Small intestine (tissue), 7 donors: Measurements from ENCODE around the gene PLEKHG4B. TPM values are rescaled to one million over a fixed set of nuclear protein-coding genes. Genes with fewer than 3 reads are reported as not detected.
"Not testable (repeated sequence)": the region's sequence is repeated elsewhere in the genome, so short reads cannot be mapped to it uniquely, and the experiment has no call there.

Source experiments
- DNase-seq, 2 donors: peaks; one replicate each; pipeline versions ENCODE4 v3.0.0 to v3.0.0-alpha.2; 2013
- FAIRE-seq: peaks from 2 replicates; lab custom pipeline; 2012; peaks lifted over from hg19 to GRCh38; lab: Jason Lieb, UNC
- H3K27ac ChIP-seq, 3 donors: one replicate each; pipeline ENCODE4 v1.5.1; 2013; ENCODE audit warnings: low read length in 2 of 3, mild to moderate bottlenecking in 2 of 3, control low read depth in 1 of 3, inconsistent platforms in 1 of 3, low read depth in 1 of 3, moderate library complexity in 1 of 3
- H3K27me3 ChIP-seq, 3 donors: one replicate each; pipeline ENCODE4 v1.6.1; 2013; ENCODE audit warnings: low read length in 3 of 3, inconsistent platforms in 1 of 3; ENCODE audit not compliant: control insufficient read depth in 3 of 3, insufficient read depth in 3 of 3
- H3K36me3 ChIP-seq, 3 donors: one replicate each; pipeline ENCODE4 v1.6.1; 2013; ENCODE audit warnings: low read length in 3 of 3, inconsistent platforms in 1 of 3, low read depth in 1 of 3, mild to moderate bottlenecking in 1 of 3, moderate library complexity in 1 of 3; ENCODE audit not compliant: control insufficient read depth in 3 of 3, insufficient read depth in 2 of 3
- H3K4me1 ChIP-seq, 3 donors: one replicate each; pipeline ENCODE4 v1.6.1; 2013; ENCODE audit warnings: low read length in 2 of 3, inconsistent platforms in 1 of 3, low read depth in 1 of 3, mild to moderate bottlenecking in 1 of 3, moderate library complexity in 1 of 3; ENCODE audit not compliant: control insufficient read depth in 3 of 3, insufficient read depth in 2 of 3
- H3K4me3 ChIP-seq, 3 donors: one replicate each; pipeline ENCODE4 v1.5.1; 2013; ENCODE audit warnings: low read length in 3 of 3, control low read depth in 1 of 3, inconsistent platforms in 1 of 3, low read depth in 1 of 3, mild to moderate bottlenecking in 1 of 3, moderate library complexity in 1 of 3
- H3K9me3 ChIP-seq, 2 donors: one replicate each; pipeline ENCODE4 v1.6.1; 2013; ENCODE audit warnings: low read depth in 1 of 2, low read length in 1 of 2; ENCODE audit not compliant: control insufficient read depth in 2 of 2, insufficient read depth in 1 of 2
- WGBS, 3 donors: extraction: QIAGEN DNeasy Blood & Tissue Kit; methylation state at CpG; one replicate each; pipeline ENCODE4 v1.1.7; 2013; 5-methylcytosine and 5-hydroxymethylcytosine counted together
- polyA plus RNA-seq, 4 donors: library from polyadenylated mRNA; stranded (reverse) in 3 of 4; unstranded in 1 of 4; fragments of 200-250 nt in 3 of 4; fragments of 120-200 nt in 1 of 4; gene quantifications; one replicate each; pipeline versions ENCODE4 v1.2.1 to v1.2.3, GENCODE V29; 2013
- donor health status: healthy with polysubstance abuse.
- donor health status: control.
- donor health status: control.
- donor health status: Bipolar disorder and iron deficiency.
- donor health status: healthy.

The PLEKHG4B gene
- polyA plus RNA-seq, 4 donors = 0.01 to 0.44 TPM; not detected in 2

DNA sequence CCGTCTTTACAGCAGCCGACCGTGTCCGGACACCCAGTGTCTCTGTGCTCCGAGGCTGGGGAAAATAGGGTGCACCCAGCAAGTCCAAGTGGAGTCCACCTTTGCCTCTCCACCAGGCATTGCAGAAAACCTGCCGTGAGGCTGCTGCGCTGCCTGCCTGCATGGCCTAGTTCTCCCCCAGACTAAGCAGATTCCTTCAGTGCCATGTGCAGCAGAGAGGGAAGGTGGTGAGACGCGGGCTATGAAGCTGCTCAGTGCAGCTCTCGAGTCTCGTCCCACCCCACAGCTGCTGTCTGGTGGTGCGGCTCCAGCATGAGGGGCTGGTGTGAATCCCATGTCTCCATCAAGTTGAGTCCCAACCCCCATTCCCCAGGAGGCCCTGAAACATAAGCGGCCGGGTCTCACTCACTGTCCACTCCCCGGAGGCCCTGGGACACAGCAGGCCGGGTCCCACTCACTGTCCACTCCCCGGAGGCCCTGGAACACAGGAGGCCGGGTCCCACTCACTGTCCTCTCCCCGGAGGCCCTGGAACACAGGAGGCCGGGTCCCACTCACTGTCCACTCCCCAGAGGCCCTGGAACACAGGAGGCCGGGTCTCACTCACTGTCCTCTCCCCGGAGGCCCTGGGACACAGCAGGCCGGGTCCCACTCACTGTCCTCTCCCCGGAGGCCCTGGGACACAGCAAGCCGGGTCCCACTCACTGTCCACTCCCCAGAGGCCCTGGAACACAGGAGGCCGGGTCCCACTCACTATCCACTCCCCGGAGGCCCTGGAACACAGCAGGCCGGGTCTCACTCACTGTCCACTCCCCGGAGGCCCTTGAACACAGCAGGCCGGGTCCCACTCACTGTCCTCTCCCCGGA lies 19.4 kb upstream of the PLEKHG4B start:
- not testable (repeated sequence) for H3K27ac ChIP-seq, H3K4me3 ChIP-seq, DNase-seq, H3K9me3 ChIP-seq, H3K4me1 ChIP-seq, FAIRE-seq, H3K36me3 ChIP-seq
- WGBS, 3 donors = 84 to 86% (median 85%) methylated on average over 29 to 31 of the region's 31 CpGs
- H3K27me3 ChIP-seq = peaks cover 0 to 10% (median 4%) of the 10 kb centered on the region in 3 donors

DNA sequence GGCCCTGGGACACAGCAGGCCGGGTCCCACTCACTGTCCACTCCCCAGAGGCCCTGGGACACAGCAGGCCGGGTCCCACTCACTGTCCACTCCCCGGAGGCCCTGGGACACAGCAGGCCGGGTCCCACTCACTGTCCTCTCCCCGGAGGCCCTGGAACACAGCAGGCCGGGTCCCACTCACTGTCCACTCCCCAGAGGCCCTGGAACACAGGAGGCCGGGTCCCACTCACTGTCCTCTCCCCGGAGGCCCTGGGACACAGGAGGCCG lies 18.9 kb upstream of the PLEKHG4B start:
- H3K27ac ChIP-seq, H3K36me3 ChIP-seq, DNase-seq, FAIRE-seq, H3K9me3 ChIP-seq, H3K4me3 ChIP-seq, H3K4me1 ChIP-seq: not testable (repeated sequence)
- H3K27me3 ChIP-seq = peaks cover 0 to 10% (median 4%) of the 10 kb centered on the region in 3 donors
- WGBS, 3 donors = 80 to 88% (median 84%) methylated on average over 5 to 8 of the region's 9 CpGs

GRCh38 chr5:73768-74502 lies 18.0 kb upstream of the PLEKHG4B start:
- no peak overlapping the region for H3K27ac ChIP-seq
- H3K27me3 ChIP-seq = peaks cover 0 to 10% (median 4%) of the 10 kb centered on the region in 3 donors
- no peak overlapping the region for H3K4me3 ChIP-seq
- 85 to 88% (median 86%) methylated on average over 16 of the region's 16 CpGs for WGBS, 3 donors
- H3K9me3 ChIP-seq = no peaks in the 10 kb centered on the region
- no peaks in the 10 kb centered on the region for H3K4me1 ChIP-seq
- H3K36me3 ChIP-seq = no peaks in the 10 kb centered on the region
- FAIRE-seq = no peak
- no peak for DNase-seq

DNA sequence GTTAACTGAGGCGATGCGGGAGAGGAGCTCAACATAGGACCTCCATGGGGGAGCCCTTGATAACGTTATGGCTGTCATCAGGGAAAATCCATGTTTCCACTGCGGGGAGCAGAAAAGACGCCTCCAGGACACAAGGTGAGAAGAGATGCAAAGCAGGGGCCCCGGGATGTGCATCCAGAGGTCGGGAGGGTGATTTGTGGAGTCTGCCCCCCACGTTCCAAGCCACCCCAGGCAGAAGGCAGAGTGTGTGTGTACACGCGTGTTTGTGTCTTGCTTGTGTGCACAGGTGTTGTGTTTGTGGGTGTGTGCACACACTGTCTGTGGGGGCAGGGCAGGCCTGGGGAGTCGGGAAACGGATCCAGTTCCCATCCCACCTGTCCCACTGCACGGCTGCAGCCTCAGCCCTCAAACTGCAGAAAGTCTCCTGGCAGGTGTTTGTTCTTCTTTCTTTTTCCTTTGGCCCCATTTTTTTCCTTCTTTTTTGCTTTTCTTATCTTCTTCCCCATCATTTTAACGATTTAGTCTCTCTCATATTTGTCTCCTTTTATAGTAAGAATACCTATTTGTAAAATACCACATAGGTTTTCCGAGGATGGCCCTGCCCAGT lies 17.4 kb upstream of the PLEKHG4B start:
- no peaks in the 10 kb centered on the region for H3K9me3 ChIP-seq
- no peaks in the 10 kb centered on the region for H3K4me1 ChIP-seq
- WGBS, 3 donors = 68 to 82% (median 73%) methylated on average over 15 of the region's 15 CpGs
- H3K27me3 ChIP-seq = peaks cover 0 to 10% (median 4%) of the 10 kb centered on the region in 3 donors
- FAIRE-seq (no peak), DNase-seq (no peak)
- no peak overlapping the region for H3K4me3 ChIP-seq
- no peaks in the 10 kb centered on the region for H3K36me3 ChIP-seq
- H3K27ac ChIP-seq = no peak overlapping the region

- no peak overlapping the region for H3K4me3 ChIP-seq
- no peaks in the 10 kb centered on the region for H3K36me3 ChIP-seq
- 43 to 55% (median 52%) methylated on average over 31 of the region's 31 CpGs for WGBS, 3 donors
- H3K27me3 ChIP-seq = peaks cover 3 to 10% (median 4%) of the 10 kb centered on the region in 3 donors
- H3K27ac ChIP-seq = no peak overlapping the region
- DNase-seq = no peak
- FAIRE-seq = no peak
- no peaks in the 10 kb centered on the region for H3K4me1 ChIP-seq
- H3K9me3 ChIP-seq = no peaks in the 10 kb centered on the region
These were observed 16.3 kb upstream of the PLEKHG4B start for GRCh38 chr5:75331-76320.

DNA sequence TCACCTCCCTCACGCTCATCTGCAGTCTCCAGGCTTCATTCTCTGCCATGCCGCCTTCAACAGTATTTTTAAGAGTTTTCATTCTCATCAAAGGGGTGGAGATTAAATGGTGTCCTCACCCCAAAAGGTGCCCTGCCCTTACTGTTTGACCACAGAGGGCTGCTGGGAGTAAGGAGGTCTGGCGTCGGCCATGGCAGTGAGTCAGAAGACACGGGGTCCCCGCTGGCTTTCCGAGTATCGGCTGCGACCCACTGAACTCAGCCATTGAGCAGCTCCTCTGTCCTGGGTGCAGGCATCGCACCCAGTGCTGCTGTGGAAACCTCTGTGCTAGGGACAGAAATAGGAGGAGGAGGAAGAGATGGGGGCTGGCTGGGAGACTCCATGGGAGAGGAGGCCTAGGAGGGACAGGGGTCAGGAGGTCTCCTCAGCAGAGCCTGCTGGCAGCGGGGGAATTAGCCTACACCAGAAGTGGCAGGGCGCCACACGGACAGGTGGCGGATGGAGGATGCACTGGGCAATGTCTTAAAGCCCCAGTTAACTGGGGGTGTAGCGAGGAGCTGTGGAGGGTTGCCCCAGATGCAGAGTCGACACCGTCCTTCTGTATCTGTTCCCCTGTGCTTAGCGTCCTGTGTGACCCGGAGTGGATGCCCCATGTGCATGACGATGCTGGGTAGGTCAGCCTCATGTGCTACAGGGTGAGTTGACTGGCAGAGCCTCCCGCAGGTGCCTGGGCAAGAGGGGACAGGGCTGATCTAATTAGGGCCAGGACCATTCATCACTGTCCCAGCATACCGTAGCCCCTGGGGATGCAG lies 15.4 kb upstream of the PLEKHG4B start:
- DNase-seq (no peak), FAIRE-seq (no peak)
- Histone ChIP-seq H3K36me3 (no peaks in the 10 kb centered on the region), H3K27ac (no peak overlapping the region), H3K4me3 (no peak overlapping the region), H3K4me1 (no peaks in the 10 kb centered on the region), H3K9me3 (no peaks in the 10 kb centered on the region), H3K27me3 (peaks cover 3 to 10% (median 5%) of the 10 kb centered on the region in 3 donors)
- WGBS, 3 donors = 78 to 83% (median 83%) methylated on average over 22 of the region's 22 CpGs

DNA sequence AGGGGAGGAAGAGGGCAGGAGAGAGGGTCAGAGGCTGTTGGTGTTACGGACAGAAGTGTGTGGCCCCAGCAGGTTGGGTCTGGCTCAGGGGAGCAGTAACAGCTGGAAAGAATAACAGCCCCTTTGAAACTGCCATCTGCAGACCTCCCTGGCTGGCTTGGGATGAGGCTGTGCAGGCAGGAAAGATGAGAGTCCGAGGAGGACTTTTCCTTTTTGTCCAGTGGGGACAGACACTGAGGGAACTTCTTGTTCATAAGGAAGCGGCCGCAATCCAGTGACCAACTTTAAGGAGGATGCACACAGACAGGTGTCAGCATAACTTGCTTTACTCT lies 14.8 kb upstream of the PLEKHG4B start:
- no peaks in the 10 kb centered on the region for H3K4me1 ChIP-seq
- no peak for FAIRE-seq
- WGBS, 3 donors = 81 to 90% (median 89%) methylated on average over 4 of the region's 4 CpGs
- no peaks in the 10 kb centered on the region for H3K36me3 ChIP-seq
- H3K4me3 ChIP-seq = no peak overlapping the region
- no peaks in the 10 kb centered on the region for H3K9me3 ChIP-seq
- no peak for DNase-seq
- H3K27ac ChIP-seq = no peak overlapping the region
- peaks cover 3 to 10% (median 6%) of the 10 kb centered on the region in 3 donors for H3K27me3 ChIP-seq
